ENCODE results near the gene CRYBG1.

CRYBG1 gene, protein sequence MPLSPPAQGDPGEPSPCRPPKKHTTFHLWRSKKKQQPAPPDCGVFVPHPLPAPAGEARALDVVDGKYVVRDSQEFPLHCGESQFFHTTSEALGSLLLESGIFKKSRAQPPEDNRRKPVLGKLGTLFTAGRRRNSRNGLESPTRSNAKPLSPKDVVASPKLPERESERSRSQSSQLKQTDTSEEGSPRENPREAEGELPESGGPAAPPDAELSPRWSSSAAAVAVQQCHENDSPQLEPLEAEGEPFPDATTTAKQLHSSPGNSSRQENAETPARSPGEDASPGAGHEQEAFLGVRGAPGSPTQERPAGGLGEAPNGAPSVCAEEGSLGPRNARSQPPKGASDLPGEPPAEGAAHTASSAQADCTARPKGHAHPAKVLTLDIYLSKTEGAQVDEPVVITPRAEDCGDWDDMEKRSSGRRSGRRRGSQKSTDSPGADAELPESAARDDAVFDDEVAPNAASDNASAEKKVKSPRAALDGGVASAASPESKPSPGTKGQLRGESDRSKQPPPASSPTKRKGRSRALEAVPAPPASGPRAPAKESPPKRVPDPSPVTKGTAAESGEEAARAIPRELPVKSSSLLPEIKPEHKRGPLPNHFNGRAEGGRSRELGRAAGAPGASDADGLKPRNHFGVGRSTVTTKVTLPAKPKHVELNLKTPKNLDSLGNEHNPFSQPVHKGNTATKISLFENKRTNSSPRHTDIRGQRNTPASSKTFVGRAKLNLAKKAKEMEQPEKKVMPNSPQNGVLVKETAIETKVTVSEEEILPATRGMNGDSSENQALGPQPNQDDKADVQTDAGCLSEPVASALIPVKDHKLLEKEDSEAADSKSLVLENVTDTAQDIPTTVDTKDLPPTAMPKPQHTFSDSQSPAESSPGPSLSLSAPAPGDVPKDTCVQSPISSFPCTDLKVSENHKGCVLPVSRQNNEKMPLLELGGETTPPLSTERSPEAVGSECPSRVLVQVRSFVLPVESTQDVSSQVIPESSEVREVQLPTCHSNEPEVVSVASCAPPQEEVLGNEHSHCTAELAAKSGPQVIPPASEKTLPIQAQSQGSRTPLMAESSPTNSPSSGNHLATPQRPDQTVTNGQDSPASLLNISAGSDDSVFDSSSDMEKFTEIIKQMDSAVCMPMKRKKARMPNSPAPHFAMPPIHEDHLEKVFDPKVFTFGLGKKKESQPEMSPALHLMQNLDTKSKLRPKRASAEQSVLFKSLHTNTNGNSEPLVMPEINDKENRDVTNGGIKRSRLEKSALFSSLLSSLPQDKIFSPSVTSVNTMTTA (N-terminal part only)

DNA sequence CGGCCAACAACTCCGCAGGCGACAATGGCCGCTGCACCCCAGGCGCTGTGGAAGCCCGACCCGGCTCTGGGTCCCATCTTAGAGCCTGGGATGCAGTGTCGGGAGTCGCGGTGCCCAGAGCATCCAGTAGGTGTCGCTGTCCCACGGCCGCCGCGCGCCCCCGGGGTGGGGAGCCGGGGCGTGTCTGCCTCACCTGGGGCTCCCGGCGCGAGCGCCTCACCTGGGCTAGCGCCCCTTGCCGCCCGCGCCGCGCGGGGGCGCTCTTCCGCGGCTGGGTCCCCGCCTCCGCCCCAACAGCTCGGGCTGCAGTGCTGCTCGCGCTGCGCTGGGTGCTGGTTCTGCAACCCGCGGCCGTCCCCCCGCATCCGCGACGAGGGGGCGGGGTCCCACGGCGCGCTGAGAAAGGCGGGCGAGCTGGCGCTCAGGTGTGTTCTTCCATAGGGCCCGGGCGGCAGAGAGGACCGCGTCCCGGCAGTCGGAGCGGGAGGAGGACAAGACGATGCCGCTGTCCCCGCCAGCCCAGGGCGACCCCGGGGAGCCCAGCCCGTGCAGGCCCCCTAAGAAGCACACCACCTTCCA is at the start of gene CRYBG1:
Gene CRYBG1, plus strand, starts transcription at position 308 of the 579 bp plus-strand sequence. Its CDS starts 192 bp downstream, at position 500.
- peak; percentile 45 to 58 for DNase-seq (ENCODE audit: low read depth in 1 of 2, low spot score in 1 of 2)

DNA sequence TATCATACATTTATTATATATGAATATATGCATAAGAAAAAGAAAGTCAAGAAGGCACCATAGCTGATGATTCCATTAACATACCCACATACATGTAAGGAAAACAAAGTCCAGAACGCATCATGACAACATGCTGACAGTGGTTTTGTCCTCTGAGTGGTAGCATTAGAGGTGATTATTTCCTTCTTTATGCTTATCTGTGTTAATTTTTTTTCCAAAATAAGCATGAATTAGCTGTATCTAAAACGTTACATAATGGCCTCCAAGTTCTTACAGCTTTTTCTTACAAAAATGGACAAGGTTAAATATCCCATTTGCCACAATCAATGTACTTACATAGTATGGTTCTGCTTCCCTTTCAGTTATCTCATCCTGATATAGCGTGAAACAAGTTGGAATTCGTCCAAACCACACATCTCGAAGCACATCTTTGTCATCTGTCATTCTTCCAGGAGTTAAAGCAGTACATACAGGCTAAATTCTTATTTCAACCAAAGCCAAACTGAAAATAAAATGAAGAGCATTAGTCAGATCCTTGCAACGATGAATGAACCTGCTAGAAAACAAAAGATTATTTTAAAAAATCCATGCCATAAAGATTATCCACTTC is 44.6 kb upstream of the CRYBG1 start:
- DNase-seq (ENCODE audit: low read depth in 1 of 2, low spot score in 1 of 2): no peak

DNA sequence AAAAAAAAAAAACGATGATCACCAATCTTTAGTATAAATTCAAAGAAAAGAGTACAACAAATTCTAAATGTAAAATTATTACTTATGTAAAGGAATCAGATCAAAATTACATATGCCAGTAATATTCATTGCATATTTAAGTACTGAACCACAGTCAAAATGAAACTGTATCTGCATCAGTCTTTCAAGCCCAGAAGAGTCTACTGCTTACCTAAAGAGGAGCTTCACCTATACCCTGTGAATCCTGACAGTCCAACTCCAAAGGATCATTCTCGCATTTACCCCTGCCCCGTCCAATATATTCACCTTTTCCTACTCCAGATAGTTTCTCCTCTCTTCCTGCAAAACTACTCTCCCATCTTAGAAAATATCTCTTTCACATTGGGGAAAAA is 44.1 kb upstream of the CRYBG1 start:
- DNase-seq (ENCODE audit: low read depth in 1 of 2, low spot score in 1 of 2): no peak

DNA sequence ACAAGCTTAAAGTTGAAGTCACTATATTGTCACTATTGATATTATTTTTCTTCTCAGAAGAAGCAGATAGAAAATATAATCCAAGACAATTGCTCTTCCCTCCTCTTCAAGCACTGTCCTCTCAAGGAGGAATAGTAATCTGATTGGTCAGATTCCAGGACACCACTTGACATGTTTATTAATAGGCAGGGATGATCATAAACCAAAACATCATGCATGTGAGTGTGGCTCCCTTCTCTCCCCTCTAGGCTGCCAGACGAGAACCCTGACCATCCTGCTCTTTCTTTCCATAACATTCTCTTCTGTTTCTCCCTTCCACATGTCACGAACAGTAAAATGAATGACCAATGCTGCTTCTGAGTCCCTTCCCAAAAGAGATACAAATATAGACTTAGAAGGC is 42.5 kb upstream of the CRYBG1 start:
- DNase-seq (ENCODE audit: low read depth in 1 of 2, low spot score in 1 of 2): no peak

DNA sequence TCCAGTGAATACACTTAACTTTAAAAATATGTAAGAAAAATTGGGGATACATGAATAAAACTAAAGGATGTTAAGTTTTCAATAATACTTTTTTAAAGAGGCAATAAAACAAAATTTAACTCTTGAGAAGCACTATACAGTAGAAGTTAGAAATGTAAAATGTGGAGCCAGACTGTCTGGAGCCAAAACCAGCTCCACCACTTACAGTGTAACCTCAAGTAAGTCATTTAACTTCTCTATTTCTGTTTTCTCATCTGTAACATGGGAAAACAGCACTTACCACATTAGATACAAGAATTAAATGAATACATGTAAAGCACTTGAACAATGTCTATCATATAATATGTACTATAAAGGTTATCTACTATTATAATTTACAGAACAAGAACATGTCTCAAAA is 41.7 kb upstream of the CRYBG1 start:
- no peak for DNase-seq (ENCODE audit: low read depth in 1 of 2, low spot score in 1 of 2)

DNA sequence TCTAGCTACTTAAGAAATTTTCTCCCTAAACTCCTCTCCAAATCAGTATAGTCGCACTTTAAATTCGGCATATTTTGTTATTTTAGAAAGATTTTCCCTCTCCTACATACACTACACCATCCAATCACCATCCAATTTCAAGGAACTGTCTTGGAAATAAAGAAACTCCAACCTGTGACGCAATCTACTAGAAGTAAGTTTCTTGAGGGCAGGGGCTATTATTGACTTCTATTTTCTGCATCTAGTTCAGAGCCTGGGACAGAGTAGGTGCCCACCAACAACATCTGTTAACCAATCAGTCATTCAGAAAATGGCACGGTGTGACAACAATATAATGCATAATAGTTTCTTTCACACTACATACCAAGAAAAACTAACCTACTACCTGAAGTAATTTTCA is 38.6 kb upstream of the CRYBG1 start:
- no peak for DNase-seq (ENCODE audit: low read depth in 1 of 2, low spot score in 1 of 2)

DNA sequence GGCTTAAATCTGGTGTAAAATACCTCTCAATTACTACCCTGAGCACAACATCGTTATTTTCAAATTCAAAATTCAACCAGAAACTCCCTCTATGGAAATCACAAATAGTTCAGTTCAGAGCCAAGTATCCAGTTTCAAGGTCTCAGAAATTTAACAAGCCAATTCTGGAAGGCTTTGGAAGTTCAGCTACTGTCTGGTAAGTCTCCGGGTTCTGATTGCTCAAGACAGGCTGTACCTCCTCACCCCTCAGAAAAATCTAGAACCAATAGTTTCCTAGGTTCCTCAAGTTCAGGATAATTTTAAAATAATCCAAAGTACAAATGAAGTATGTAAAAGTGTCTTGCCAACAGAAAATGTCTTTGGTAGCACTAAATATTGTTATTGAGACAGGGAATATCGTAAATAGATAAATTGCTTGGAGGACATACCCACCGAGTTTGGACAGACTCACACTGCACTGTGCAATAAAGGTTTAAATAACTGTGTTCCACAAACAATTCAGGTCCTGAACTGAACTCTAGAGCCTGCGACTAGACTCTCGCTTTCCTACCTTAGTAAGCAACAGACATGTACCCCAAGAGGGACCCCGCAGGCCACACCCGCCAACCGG is 35.7 kb upstream of the CRYBG1 start:
- DNase-seq (ENCODE audit: low read depth in 1 of 2, low spot score in 1 of 2): no peak

DNA sequence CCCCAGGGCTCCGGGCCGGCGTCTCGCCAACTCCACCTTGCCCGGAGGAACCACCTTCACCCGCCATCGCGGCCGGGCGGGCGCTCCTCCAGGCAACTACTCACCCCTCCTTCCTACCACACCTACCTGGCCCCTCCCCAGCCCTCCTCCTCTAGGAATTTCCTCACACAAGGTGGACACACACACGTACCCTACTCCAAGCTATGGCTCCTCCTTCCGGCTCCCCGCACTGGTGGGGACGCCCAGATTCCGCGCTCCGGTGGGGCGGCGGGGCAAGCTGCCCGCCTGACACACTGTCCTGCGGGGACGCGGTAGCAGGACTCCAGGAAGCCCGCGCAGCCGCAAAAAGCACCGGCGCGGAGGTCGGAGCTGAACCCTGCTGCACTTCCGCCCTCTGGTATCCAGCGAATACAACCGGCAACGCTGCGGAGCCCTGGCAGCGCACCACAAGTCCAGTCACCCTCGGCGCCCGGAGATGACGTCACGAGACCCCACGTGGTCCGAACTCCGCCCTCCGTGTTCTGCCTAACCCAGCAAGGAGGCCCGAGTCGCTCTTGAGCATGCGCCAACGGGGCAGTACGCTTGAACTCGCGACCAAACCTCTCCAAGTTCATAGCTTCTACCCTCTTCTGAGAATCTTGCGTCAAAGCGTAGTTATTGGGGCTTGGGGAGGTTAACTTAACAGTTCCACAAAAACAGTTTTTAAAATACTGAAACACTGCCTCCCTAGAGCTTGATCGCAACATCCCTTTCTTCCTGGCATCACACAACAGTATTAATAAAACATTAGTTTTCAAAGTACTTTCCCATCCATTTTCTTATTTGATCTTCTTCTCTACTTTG is 35.0 kb upstream of the CRYBG1 start, which contains the start of gene ATG5:
Gene ATG5, minus strand, starts transcription at position 425 of the 843 bp plus-strand sequence. CDS start 9,552 bp downstream, outside the sequence.
- DNase-seq (ENCODE audit: low read depth in 1 of 2, low spot score in 1 of 2): peak; percentile 100

DNA sequence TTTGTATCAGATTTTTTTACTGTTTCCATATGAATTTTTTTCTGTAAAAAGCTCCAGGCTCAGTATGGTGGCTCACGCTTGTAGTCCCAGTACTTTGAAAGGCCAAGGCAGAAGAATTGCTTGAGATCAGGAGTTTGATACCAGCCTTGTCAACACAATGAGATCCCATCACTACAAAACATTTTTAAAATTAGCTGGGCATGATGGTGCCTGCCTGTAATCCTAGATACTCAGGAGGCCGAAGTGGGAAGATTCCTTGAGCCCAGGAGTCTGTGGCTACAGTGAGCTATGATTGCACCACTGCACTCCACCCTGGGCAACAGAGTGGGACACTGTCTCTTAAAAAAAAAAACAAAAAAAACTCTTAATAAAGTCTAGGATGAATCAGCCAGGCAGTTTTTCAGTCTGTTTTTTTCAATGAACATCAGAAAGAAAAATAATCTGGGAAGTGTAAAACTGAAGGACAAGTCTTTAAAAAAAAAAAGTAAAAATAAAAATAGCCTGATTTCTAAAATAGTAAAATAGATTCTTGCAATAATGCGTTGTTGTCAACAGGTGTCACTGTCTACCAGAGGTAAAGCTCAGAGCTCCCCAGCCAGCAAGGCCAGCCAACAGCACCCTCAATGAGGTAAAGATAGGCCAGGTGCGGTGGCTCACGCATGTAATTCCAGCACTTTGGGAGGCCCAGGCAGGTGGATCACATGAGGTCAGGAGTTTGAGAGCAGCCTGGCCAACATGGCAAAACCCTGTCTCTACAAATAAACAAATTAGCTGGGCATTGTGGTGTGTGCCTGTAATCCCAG is 25.7 kb upstream of the CRYBG1 start:
- peak; percentile 7 to 13 for DNase-seq (ENCODE audit: low read depth in 1 of 2, low spot score in 1 of 2)

DNA sequence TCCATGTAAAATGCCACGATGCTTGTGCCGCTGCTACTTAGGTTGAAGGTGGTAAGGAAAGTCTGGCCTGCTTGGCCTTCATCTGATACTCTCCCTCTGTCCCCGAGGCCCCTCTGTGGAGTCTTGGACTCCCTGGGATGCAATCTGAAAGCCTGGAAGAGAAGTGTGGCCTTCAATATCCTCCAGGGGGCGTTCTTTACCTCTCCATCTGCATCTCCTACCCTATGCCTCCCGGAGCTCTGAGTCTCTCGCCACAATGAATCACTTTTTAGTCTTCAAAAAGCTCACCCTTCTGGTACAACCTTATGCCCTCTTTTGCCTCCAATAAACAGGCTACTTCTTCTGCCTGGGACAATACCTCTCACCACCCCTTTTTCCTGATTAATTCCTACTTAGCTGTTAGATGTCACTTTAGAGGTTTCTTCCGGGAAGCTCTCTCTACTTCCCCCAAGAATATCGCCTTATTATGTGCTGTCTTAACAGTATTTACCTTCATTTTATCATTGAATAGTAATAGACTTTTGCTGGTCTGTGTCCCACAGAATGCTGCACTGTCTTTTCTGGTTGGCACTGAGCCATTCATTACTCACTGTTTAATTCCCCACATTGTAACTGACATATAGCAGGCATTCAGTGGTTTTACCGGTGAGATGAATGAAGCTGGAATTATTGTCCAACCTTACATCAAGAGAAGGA is 21.0 kb upstream of the CRYBG1 start:
- DNase-seq (ENCODE audit: low read depth in 1 of 2, low spot score in 1 of 2): peak in 1 of 2 donors; percentile 14

DNA sequence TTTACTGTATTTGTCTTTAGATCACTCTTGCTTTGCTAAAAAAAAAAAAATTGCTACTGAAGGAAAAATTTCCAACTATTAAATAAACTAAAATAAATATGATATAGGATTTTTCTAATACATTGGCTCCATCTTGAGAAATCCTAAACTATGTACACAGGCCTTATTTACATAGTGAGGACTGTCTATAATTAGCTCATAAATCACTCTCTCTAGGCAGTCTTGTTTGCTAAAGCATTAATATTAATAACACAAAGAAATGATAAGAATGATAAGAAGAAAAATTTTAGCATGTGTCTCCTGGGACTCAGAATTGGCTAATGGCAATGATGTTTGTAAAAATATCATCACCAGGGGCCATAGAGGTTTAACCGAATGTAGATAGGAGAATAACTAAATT is 13.3 kb upstream of the CRYBG1 start:
- no peak for DNase-seq (ENCODE audit: low read depth in 1 of 2, low spot score in 1 of 2)

DNA sequence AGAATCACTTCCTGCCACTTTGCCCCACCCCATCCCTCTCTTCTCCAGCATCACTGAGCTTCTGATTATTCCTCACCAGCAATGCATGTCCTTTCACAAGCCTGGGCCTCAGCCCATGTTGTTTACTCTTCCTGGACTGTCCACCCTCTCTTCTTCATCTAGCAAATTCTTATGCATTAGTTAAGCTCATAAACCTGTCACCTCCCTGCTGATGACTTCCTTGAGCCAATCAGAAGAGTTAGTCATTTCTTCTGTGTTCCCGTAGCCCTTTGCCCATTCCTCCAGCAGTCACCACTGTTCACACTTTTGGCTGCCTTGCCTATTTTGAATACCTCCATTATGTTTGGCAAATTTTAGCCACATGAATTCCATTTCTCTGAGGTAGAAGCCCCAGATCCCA is 4.1 kb upstream of the CRYBG1 start:
- no peak for DNase-seq (ENCODE audit: low read depth in 1 of 2, low spot score in 1 of 2)

DNA sequence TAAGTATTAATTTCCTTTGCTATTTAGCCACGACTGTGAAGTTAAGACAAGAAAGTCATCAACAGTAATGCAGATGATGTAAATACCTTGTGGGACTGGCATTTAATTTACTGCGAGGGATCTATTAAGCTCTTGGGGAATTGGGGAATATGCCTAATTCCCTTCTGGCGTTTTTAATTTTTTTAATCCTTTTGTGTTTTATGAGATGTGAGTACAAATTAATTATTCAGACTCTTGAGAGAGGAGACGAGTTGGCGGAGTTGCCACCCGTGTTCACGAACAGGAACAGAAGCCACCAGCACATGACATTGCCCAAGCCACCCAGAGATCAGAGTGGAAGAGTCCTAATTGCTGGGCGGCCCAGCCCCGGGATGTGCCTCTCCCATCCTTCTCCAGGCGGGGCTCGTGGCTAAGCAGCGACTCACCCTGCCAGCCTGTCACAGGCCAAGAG is 533 bp upstream of the CRYBG1 start:
- DNase-seq (ENCODE audit: low read depth in 1 of 2, low spot score in 1 of 2): no peak

DNA sequence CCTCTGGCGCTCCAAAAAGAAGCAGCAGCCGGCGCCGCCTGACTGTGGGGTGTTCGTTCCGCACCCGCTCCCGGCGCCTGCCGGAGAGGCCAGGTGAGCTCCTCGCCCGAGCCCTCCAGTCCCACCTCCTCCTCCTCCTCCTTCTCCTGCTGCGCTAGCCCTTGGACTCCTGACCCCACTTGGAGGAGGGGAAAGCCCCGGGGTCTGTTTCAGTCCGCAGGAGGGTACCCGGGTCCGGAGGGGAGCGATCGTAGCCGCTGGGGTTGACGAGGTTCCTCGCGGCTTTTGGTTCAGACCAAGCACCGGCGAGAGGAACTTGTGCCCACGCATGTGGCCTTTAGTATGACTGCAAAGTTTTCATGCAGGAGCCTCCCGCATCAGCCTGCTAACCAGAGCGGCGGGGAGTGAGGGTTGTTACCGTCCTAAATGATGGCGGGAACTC is 493 bp downstream of the CRYBG1 start:
- peak in 1 of 2 donors; percentile 7 for DNase-seq (ENCODE audit: low read depth in 1 of 2, low spot score in 1 of 2)

DNA sequence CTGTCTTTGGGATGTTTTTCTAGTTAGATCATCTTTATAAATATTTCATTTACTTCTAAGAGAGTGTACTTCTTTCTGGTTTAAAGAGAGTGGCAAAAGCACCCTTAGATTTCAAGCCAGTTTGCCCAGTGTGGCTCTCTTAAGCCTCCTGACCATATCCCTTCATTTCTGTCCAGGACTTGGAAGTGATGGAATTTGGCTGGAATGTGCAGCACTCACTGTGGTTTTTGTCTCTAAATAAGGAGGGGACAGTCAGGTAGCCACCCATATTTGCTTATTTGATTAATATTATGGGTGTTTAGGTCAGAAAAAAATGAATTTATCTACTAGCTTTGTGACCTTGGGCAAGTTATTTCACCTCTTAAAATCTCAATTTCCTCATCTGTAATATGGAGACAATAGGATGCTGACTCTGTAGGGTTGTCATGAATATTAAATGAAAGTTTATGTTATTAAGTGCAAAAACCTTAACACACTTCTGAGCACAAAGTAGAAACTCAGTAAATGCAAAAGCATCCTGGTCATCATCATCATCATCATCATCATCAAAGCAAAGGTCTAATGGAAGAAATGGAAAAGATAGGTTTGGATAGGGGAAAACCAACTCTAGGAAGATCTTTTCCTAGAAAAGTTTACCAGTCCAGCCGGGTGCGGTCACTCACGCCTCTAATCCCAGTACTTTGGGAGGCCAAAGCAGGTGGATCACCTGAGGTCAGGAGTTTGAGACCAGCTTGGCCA is 3.1 kb downstream of the CRYBG1 start:
- no peak for DNase-seq (ENCODE audit: low read depth in 1 of 2, low spot score in 1 of 2)

DNA sequence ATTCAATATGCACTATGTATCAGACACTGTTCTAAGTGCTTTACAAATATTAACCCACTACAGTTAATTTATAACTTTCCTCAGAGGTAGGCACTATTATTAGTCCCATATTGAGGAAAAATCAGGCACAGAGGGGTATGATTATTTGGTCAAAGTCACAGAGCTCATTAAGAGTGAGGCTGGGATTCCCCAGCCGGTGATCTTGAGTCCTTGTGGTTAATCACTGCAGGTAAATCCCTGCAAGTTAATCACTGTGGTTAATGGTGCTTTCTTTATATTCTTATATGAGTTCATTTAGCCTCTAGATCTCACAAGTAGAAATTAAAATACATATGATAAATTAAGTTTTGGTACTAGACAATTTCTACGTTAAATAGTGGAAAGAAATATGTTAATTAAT is 9.2 kb downstream of the CRYBG1 start:
- DNase-seq (ENCODE audit: low read depth in 1 of 2, low spot score in 1 of 2): no peak

DNA sequence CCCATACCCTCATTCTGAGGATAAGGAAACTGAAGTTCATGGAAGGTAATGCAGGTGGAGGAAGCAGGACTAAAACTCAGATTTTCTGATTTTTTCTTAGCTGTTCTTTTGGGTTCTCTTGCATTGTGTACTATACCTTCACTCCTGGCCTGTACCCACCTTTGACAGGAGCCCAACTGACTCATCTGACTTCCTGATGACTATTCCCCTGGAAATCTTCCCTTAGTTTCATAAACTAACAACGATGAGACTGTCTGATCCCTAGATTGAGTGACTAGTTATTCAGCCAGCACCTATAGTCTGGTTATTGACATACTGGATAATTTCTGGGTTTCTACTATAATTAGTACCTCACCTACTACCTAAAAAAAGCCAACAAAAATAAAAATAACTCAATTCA is 10.1 kb downstream of the CRYBG1 start:
- DNase-seq (ENCODE audit: low read depth in 1 of 2, low spot score in 1 of 2): no peak

Measured in activated T-helper 1 cell treated with anti-CD3 and anti-CD28 coated beads, Interleukin-2, amount 50 U/mL, for 16 hours (primary cell).